ENCODE measurements around the gene ICE2. TPM values are rescaled to one million over a fixed set of nuclear protein-coding genes. Genes with fewer than 3 reads are reported as not detected.

Gene ICE2
- total and polyA plus RNA-seq, 4 donors = 5.7 to 26.6 (median 16.8) TPM

- Histone ChIP-seq H3K27ac (ENCODE audit: low read depth in 1 of 2, low read length in 2 of 2) (no peak overlapping the region), H3K4me3 (ENCODE audit: low read depth in 1 of 3, low read length in 3 of 3) (no peak overlapping the region), H3K27me3 (ENCODE audit: control insufficient read depth in 4 of 4, insufficient read depth in 4 of 4, low read length in 3 of 4) (no peaks in the 10 kb centered on the region), H3K4me1 (ENCODE audit: control insufficient read depth in 4 of 4, insufficient read depth in 4 of 4, low read length in 3 of 4) (peaks cover 6 to 25% (median 19%) of the 10 kb centered on the region in 4 donors), H3K9ac (ENCODE audit: low read depth in 1 of 2, low read length in 2 of 2) (no peak overlapping the region), H3K9me3 (ENCODE audit: control insufficient read depth in 4 of 4, low read length in 3 of 4) (no peaks in the 10 kb centered on the region), H3K36me3 (ENCODE audit: control insufficient read depth in 4 of 4, insufficient read depth in 3 of 4, low read depth in 1 of 4, low read length in 3 of 4) (no peaks in the 10 kb centered on the region)
- DNase-seq (ENCODE audit: low spot score) = no peak
- WGBS = 34% methylated on average over 3 of the region's 3 CpGs
- TF ChIP-seq FOXA2 (IDR thresholded peaks at IDR 0.05) (no peak), YY1 (IDR thresholded peaks at IDR 0.05) (no peak)
These were observed 78.0 kb downstream of the ICE2 start for GRCh38 chr15:60400944-60401343.

GRCh38 chr15:60399931-60400330 lies 79.0 kb downstream of the ICE2 start:
- H3K27ac ChIP-seq (ENCODE audit: low read depth in 1 of 2, low read length in 2 of 2) = no peak overlapping the region
- H3K27me3 ChIP-seq (ENCODE audit: control insufficient read depth in 4 of 4, insufficient read depth in 4 of 4, low read length in 3 of 4) = no peaks in the 10 kb centered on the region
- DNase-seq (ENCODE audit: low spot score) = no peak
- no peak overlapping the region for H3K4me3 ChIP-seq (ENCODE audit: low read depth in 1 of 3, low read length in 3 of 3)
- peaks cover 9 to 34% (median 24%) of the 10 kb centered on the region in 4 donors for H3K4me1 ChIP-seq (ENCODE audit: control insufficient read depth in 4 of 4, insufficient read depth in 4 of 4, low read length in 3 of 4)
- H3K9me3 ChIP-seq (ENCODE audit: control insufficient read depth in 4 of 4, low read length in 3 of 4) = no peaks in the 10 kb centered on the region
- no peak overlapping the region for H3K9ac ChIP-seq (ENCODE audit: low read depth in 1 of 2, low read length in 2 of 2)
- no peak for TF ChIP-seq NR2F2 (IDR thresholded peaks at IDR 0.05)
- no peak for TF ChIP-seq RAD21 (IDR thresholded peaks at IDR 0.05)
- no peak for TF ChIP-seq SP1 (IDR thresholded peaks at IDR 0.05)
- TF ChIP-seq RXRA (IDR thresholded peaks at IDR 0.05) = no peak
- TF ChIP-seq FOXA1 (IDR thresholded peaks at IDR 0.05) = no peak
- no peak for TF ChIP-seq ZBTB33 (IDR thresholded peaks at IDR 0.05)
- no peak for TF ChIP-seq FOXA2 (IDR thresholded peaks at IDR 0.05)
- no peak for TF ChIP-seq GABPA (IDR thresholded peaks at IDR 0.05 in 1 of 2, conservative IDR thresholded peaks at IDR 0.05 in 1 of 2)
- no peak for TF ChIP-seq CTCF (IDR thresholded peaks at IDR 0.05; ENCODE audit: low read depth, low read length, missing input control)
- TF ChIP-seq REST (IDR thresholded peaks at IDR 0.05) = no peak
- TF ChIP-seq YY1 (IDR thresholded peaks at IDR 0.05) = no peak
- no peak for TF ChIP-seq JUND (IDR thresholded peaks at IDR 0.05)
- no peak for TF ChIP-seq MAX (IDR thresholded peaks at IDR 0.05)
- no peak for TF ChIP-seq ATF3 (IDR thresholded peaks at IDR 0.05)
- TF ChIP-seq EGR1 (IDR thresholded peaks at IDR 0.05; ENCODE audit: low read depth in 2 of 2) = no peak
- TF ChIP-seq HNF4A (conservative IDR thresholded peaks at IDR 0.05) = no peak
- TF ChIP-seq TAF1 (conservative IDR thresholded peaks at IDR 0.05) = no peak
- no peak for TF ChIP-seq HNF4G (IDR thresholded peaks at IDR 0.05)
- 80% methylated on average over 1 of the region's 1 CpG for WGBS
- no peaks in the 10 kb centered on the region for H3K36me3 ChIP-seq (ENCODE audit: control insufficient read depth in 4 of 4, insufficient read depth in 3 of 4, low read depth in 1 of 4, low read length in 3 of 4)

All from liver (tissue), 9 donors.